HepG2 (cell line): Measurements from ENCODE around the gene SULT1C4. TPM values are rescaled to one million over a fixed set of nuclear protein-coding genes. Genes with fewer than 3 reads are reported as not detected.

ENCODE experiments used
- ATAC-seq: fragments of 200-7000 bp; cut with Tn5 transposase; 3 replicates; pipeline ENCODE4 v1.9.1; 2020; ENCODE audit warnings: mild to moderate bottlenecking, moderate library complexity
- BruUV-seq: library from RNA; stranded (reverse); fragments of 400-500 nt; replicated peaks from 2 replicates; lab custom pipeline; 2021; lab: Mats Ljungman, UMichigan
- CTCF ChIA-PET: fragments of 300-600 bp; formaldehyde crosslinking; extraction: SDS; loops from one replicate; lab custom pipeline; 2021; ENCODE audit warnings: low total read pairs, inconsistent platforms, low intra/inter-chr PET ratio; lab: Yijun Ruan, JAX
- POLR2A ChIA-PET: fragments of 350-600 bp; sonication (Branson Sonifier 250); formaldehyde crosslinking; loops from one replicate; lab custom pipeline; 2020; ENCODE audit warnings: antibody characterized with exemption, inconsistent platforms; lab: Yijun Ruan, JAX
- DNase-seq: peaks from one replicate; pipeline ENCODE4 v3.0.0-alpha.2; 2015; ENCODE audit warnings: low spot score
- FAIRE-seq: peaks from 3 replicates; lab custom pipeline; 2011; peaks lifted over from hg19 to GRCh38; lab: Jason Lieb, UNC
- H2AFZ ChIP-seq: one replicate; pipeline ENCODE4 v1.6.1; 2011; ENCODE audit warnings: low read length, inconsistent platforms
- H3K27ac ChIP-seq: fragments of 300-600 bp; 3 replicates; pipeline ENCODE4 v1.8.0; 2011; ENCODE audit warnings: mixed run types, mild to moderate bottlenecking, mixed read lengths, low read length, inconsistent platforms; ENCODE audit not compliant: insufficient read depth; ENCODE audit errors: extremely low read length
- H3K27me3 ChIP-seq, 2 experiments: fragments of 200-600 bp in 1 of 2; 2 replicates in 1 of 2; 3 replicates in 1 of 2; pipeline versions ENCODE4 v1.6.0 to v1.8.0; 2011; ENCODE audit warnings: low read length in 2 of 2, mild to moderate bottlenecking in 2 of 2, moderate library complexity in 2 of 2, inconsistent platforms in 1 of 2; ENCODE audit not compliant: insufficient read depth in 2 of 2, control insufficient read depth in 1 of 2
- H3K36me3 ChIP-seq, 2 experiments: fragments of 200-600 bp in 1 of 2; replicated peaks in 1 of 2; 2 replicates in 1 of 2; 3 replicates in 1 of 2; pipeline versions ENCODE4 v1.5.1 to v1.8.0; 2011; ENCODE audit warnings: low read length in 2 of 2, inconsistent platforms in 1 of 2; ENCODE audit not compliant: insufficient read depth in 2 of 2, control insufficient read depth in 1 of 2
- H3K4me1 ChIP-seq: 2 replicates; pipeline ENCODE4 v1.5.1; 2012; ENCODE audit warnings: low read length, inconsistent platforms; ENCODE audit not compliant: insufficient read depth
- H3K4me2 ChIP-seq: 2 replicates; pipeline ENCODE4 v1.6.0; 2011; ENCODE audit warnings: low read depth, low read length, inconsistent platforms
- H3K4me3 ChIP-seq, 3 experiments: fragments of 200-600 bp in 1 of 3; sonication (generic), shearing (Covaris generic) in 1 of 3; replicated peaks in 1 of 3; 2 replicates each; pipeline ENCODE4 v1.5.1; 2011 to 2016; ENCODE audit warnings: low read length in 3 of 3, inconsistent platforms in 2 of 3, low read depth in 2 of 3, mild to moderate bottlenecking in 2 of 3, control low read depth in 1 of 3, mixed read lengths in 1 of 3; ENCODE audit not compliant: insufficient read depth in 1 of 3
- H3K79me2 ChIP-seq: one replicate; pipeline ENCODE4 v1.6.1; 2011; ENCODE audit warnings: low read length, inconsistent platforms; ENCODE audit not compliant: insufficient read depth
- H3K9ac ChIP-seq: 2 replicates; pipeline ENCODE4 v1.6.0; 2011; ENCODE audit warnings: mild to moderate bottlenecking, low read depth, low read length, inconsistent platforms; ENCODE audit not compliant: insufficient read depth
- H3K9me3 ChIP-seq: 2 replicates; pipeline ENCODE4 v1.5.1; 2012; ENCODE audit warnings: mild to moderate bottlenecking, low read length
- H4K20me1 ChIP-seq: 2 replicates; pipeline ENCODE4 v1.6.0; 2011; ENCODE audit warnings: inconsistent platforms, mild to moderate bottlenecking, low read length, moderate library complexity; ENCODE audit not compliant: insufficient read depth
- GABPB1 ChIP-seq: IDR thresholded peaks from 2 replicates; pipeline ENCODE4 v1.6.1; 2016; ENCODE audit warnings: mild to moderate bottlenecking, missing genetic modification reagents, moderate library complexity, missing compliant biosample characterization
- HOXA3 ChIP-seq: sonication (generic); formaldehyde crosslinking; IDR thresholded peaks from 2 replicates; pipeline ENCODE4 v1.5.0; 2020; ENCODE audit warnings: missing genetic modification reagents
- KLF6 ChIP-seq: IDR thresholded peaks from 2 replicates; pipeline ENCODE4 v1.8.0; 2016; ENCODE audit warnings: missing biosample characterization, missing genetic modification reagents
- PAWR ChIP-seq: sonication (generic); formaldehyde crosslinking; IDR thresholded peaks from 2 replicates; pipeline ENCODE4 v1.4.0; 2020; ENCODE audit warnings: missing genetic modification reagents, mild to moderate bottlenecking, borderline replicate concordance
- RORA ChIP-seq: sonication (generic); formaldehyde crosslinking; IDR thresholded peaks from 2 replicates; pipeline ENCODE4 v1.5.0; 2020; ENCODE audit warnings: mild to moderate bottlenecking, missing genetic modification reagents, moderate library complexity
- SP140L ChIP-seq: sonication (generic); formaldehyde crosslinking; IDR thresholded peaks from 2 replicates; pipeline ENCODE4 v1.4.0; 2020; ENCODE audit warnings: missing genetic modification reagents, borderline replicate concordance
- THAP9 ChIP-seq: sonication (generic); formaldehyde crosslinking; IDR thresholded peaks from 2 replicates; pipeline ENCODE4; 2020; ENCODE audit warnings: missing genetic modification reagents, mild to moderate bottlenecking, borderline replicate concordance
- ZNF569 ChIP-seq: sonication (generic); formaldehyde crosslinking; IDR thresholded peaks from 2 replicates; pipeline ENCODE4 v1.5.0; 2020; ENCODE audit warnings: mild to moderate bottlenecking, missing genetic modification reagents, moderate library complexity, borderline replicate concordance
- WGBS: methylation state at CpG from one replicate; pipeline ENCODE4 v1.1.6; 2017; ENCODE audit warnings: low lambda C conversion rate; 5-methylcytosine and 5-hydroxymethylcytosine counted together
- in situ Hi-C: cut with HindIII; loops from 2 replicates; pipeline ENCODE4 v1.10.0; 2017; ENCODE audit warnings: low pct_unique_long_range_greater_than_20kb; ENCODE audit not compliant: extremely low pct_ligation_motif_present
- intact Hi-C: fragments of 100-400 bp; cut with micrococcal nuclease; formaldehyde crosslinking; loops from one replicate; pipeline ENCODE4 v1.10.0; 2022; ENCODE audit not compliant: unreplicated experiment
- polyA plus RNA-seq, 8 experiments: library from polyadenylated mRNA; depleted of rRNA in 3 of 8; stranded (reverse) in 7 of 8; unstranded in 1 of 8; fragments of >200 nt; fragmentation: Illumina TruSeq in 4 of 8; extraction: Trizol in 4 of 8; gene quantifications; 2 replicates each; pipeline versions ENCODE4 v1.2.1 to v1.2.3, GENCODE V29; 2011 to 2016; ENCODE audit warnings: low read depth in 4 of 8, missing spikeins in 1 of 8, mixed read lengths in 1 of 8; ENCODE audit not compliant: insufficient read depth in 1 of 8
- total RNA-seq, 5 experiments: library from RNA; depleted of rRNA; stranded (reverse); fragments of >200 nt; fragmentation: Illumina TruSeq; extraction: Trizol; gene quantifications; 2 replicates each; pipeline ENCODE4 v1.2.3, GENCODE V29; 2016; ENCODE audit warnings: low read depth in 1 of 5
- TF ChIP-seq, protein P1 (sequence below): sonication (generic); formaldehyde crosslinking; IDR thresholded peaks from 2 replicates; pipeline ENCODE4 v1.4.0; 2020; ENCODE audit warnings: mild to moderate bottlenecking, missing genetic modification reagents
- TF ChIP-seq, protein P2 (sequence below): sonication (generic); formaldehyde crosslinking; IDR thresholded peaks from 2 replicates; pipeline ENCODE4 v1.9.0; 2021; ENCODE audit warnings: missing genetic modification reagents, borderline replicate concordance

SULT1C4 gene
- total and polyA plus RNA-seq, 2 of the 13 experiments (the other 11 are each of a cell fraction or from before 2014, with no cell fraction given), result 1.3 to 8.6 TPM

DNA sequence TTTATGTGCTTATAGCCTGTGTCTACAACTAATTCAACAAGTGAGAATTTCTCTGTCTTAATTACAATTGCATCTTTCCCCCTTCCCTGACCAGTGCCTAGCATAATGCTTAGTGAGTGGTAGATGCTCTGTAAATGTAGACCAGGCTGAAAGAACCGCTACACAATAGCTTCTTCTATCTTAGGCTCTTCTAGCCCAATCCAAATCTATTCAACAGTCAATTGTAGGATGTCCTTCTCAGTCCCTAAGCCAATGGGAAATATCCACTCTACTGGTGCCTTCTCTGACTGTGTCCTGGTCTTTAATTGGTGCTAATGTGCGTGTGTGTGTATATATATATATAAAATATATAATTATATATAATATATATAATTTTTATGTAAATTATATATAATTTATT, 37.2 kb downstream of the SULT1C4 start:
- Histone ChIP-seq H3K79me2 (no peaks in the 10 kb centered on the region), H3K36me3 (no peaks in the 10 kb centered on the region), H3K27ac (no peak overlapping the region), H3K4me3 (no peak overlapping the region), H3K4me1 (peaks cover 24% of the 10 kb centered on the region), H3K27me3 (no peaks in the 10 kb centered on the region), H3K9me3 (no peaks in the 10 kb centered on the region), H2AFZ (no peak overlapping the region), H3K9ac (no peak overlapping the region), H4K20me1 (no peaks in the 10 kb centered on the region), H3K4me2 (no peak overlapping the region)
- ChIA-PET CTCF (no interaction called here), POLR2A (no interaction called here)
- in situ Hi-C loops (loop anchor here (5.0 kb wide), 1 partner anchor 167 kb away; no protein-coding TSS in a partner anchor), intact Hi-C loops (no loop called here)
- no TSS peak for BruUV-seq
- WGBS, result 69% methylated on average over 2 of the region's 2 CpGs
- ATAC-seq (no peak), FAIRE-seq (no peak), DNase-seq (no peak)
- TF ChIP-seq SP140L (CRISPR knock-in tag) (no peak), PAWR (CRISPR knock-in tag) (no peak), KLF6 (CRISPR knock-in tag) (no peak), HOXA3 (CRISPR knock-in tag) (no peak), GABPB1 (CRISPR knock-in tag) (no peak), THAP9 (CRISPR knock-in tag) (no peak), RORA (CRISPR knock-in tag) (no peak), ZNF569 (CRISPR knock-in tag) (no peak)
- TF ChIP-seq, protein P1, sequence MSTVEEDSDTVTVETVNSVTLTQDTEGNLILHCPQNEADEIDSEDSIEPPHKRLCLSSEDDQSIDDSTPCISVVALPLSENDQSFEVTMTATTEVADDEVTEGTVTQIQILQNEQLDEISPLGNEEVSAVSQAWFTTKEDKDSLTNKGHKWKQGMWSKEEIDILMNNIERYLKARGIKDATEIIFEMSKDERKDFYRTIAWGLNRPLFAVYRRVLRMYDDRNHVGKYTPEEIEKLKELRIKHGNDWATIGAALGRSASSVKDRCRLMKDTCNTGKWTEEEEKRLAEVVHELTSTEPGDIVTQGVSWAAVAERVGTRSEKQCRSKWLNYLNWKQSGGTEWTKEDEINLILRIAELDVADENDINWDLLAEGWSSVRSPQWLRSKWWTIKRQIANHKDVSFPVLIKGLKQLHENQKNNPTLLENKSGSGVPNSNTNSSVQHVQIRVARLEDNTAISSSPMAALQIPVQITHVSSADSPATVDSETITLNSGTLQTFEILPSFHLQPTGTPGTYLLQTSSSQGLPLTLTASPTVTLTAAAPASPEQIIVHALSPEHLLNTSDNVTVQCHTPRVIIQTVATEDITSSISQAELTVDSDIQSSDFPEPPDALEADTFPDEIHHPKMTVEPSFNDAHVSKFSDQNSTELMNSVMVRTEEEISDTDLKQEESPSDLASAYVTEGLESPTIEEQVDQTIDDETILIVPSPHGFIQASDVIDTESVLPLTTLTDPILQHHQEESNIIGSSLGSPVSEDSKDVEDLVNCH (CRISPR knock-in tag), result no peak
- TF ChIP-seq, protein P2, sequence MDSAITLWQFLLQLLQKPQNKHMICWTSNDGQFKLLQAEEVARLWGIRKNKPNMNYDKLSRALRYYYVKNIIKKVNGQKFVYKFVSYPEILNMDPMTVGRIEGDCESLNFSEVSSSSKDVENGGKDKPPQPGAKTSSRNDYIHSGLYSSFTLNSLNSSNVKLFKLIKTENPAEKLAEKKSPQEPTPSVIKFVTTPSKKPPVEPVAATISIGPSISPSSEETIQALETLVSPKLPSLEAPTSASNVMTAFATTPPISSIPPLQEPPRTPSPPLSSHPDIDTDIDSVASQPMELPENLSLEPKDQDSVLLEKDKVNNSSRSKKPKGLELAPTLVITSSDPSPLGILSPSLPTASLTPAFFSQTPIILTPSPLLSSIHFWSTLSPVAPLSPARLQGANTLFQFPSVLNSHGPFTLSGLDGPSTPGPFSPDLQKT (CRISPR knock-in tag), result no peak
